ENCODE results near the gene CYP1A2.

CYP1A2 gene

GRCh38 chr15:74791667-74792066 is 43.0 kb downstream of the CYP1A2 start:
- H3K36me3 ChIP-seq (ENCODE audit: control insufficient read depth, insufficient read depth, low read length), result no peaks in the 10 kb centered on the region
- H3K4me3 ChIP-seq (ENCODE audit: low read depth, low read length), result no peak overlapping the region
- no peaks in the 10 kb centered on the region for H3K27me3 ChIP-seq (ENCODE audit: control insufficient read depth, insufficient read depth, low read length)
- H3K9me3 ChIP-seq (ENCODE audit: control insufficient read depth, insufficient read depth, low read length), result no peaks in the 10 kb centered on the region
- no peak overlapping the region for H3K9ac ChIP-seq (ENCODE audit: low read depth, low read length)
- peaks cover 24% of the 10 kb centered on the region for H3K4me1 ChIP-seq (ENCODE audit: control insufficient read depth, insufficient read depth, low read length)
- no peak overlapping the region for H3K27ac ChIP-seq (ENCODE audit: low read depth, low read length)

DNA sequence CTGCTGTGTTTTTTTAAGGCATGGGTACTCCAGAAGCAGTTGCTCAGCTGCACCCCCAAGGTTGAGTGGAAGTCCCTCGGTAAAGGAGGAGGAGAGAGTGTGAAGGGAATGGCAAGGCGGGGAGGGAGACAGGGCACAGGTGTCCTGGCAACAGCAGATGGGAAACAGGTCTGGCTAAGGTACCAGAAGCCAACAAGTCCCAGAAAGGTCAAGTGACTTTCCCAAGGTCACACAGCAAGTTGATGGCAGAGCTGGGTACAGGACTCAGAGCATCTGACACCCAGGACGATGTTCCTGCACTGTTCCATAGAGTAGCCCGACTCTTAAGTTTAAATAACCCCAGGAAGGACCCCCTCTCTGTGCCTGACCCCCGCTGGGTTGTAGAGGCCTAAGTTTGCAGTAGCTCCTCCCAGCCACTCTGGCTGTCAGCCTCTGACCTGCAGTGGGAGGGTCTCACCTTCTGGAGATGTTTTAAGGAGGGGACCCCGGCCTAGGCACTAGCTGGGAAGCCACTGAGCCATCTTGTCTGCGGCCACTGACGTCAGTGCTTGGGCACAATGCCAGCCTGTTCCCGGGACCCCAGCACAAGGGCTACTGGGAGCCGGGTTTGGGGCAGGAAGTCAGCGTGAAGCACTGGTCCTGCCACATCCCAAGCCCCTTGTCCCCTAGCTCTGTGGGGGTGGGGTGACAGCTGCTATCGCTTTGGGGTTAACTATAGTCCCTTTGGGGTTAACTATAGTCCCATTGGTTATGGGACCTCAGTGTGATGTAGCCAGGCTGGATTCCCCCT is 43.8 kb downstream of the CYP1A2 start:
- Histone ChIP-seq H3K9ac (ENCODE audit: low read depth, low read length) (no peak overlapping the region), H3K4me1 (ENCODE audit: control insufficient read depth, insufficient read depth, low read length) (peaks cover 24% of the 10 kb centered on the region), H3K4me3 (ENCODE audit: low read depth, low read length) (no peak overlapping the region), H3K27ac (ENCODE audit: low read depth, low read length) (no peak overlapping the region), H3K27me3 (ENCODE audit: control insufficient read depth, insufficient read depth, low read length) (no peaks in the 10 kb centered on the region), H3K36me3 (ENCODE audit: control insufficient read depth, insufficient read depth, low read length) (no peaks in the 10 kb centered on the region), H3K9me3 (ENCODE audit: control insufficient read depth, insufficient read depth, low read length) (no peaks in the 10 kb centered on the region)

- no peaks in the 10 kb centered on the region for H3K36me3 ChIP-seq (ENCODE audit: control insufficient read depth, insufficient read depth, low read length)
- no peaks in the 10 kb centered on the region for H3K27me3 ChIP-seq (ENCODE audit: control insufficient read depth, insufficient read depth, low read length)
- peaks cover 18% of the 10 kb centered on the region for H3K4me1 ChIP-seq (ENCODE audit: control insufficient read depth, insufficient read depth, low read length)
- H3K4me3 ChIP-seq (ENCODE audit: low read depth, low read length), result no peak overlapping the region
- H3K27ac ChIP-seq (ENCODE audit: low read depth, low read length), result no peak overlapping the region
- H3K9me3 ChIP-seq (ENCODE audit: control insufficient read depth, insufficient read depth, low read length), result no peaks in the 10 kb centered on the region
- no peak overlapping the region for H3K9ac ChIP-seq (ENCODE audit: low read depth, low read length)
Observed at GRCh38 chr15:74793135-74794028, 44.7 kb downstream of the CYP1A2 start.

- Histone ChIP-seq H3K36me3 (ENCODE audit: control insufficient read depth, insufficient read depth, low read length) (peaks cover 4% of the 10 kb centered on the region; the same call in 1 of the 2 replicates), H3K9me3 (ENCODE audit: control insufficient read depth, insufficient read depth, low read length) (no peaks in the 10 kb centered on the region), H3K4me3 (ENCODE audit: low read depth, low read length) (no peak overlapping the region), H3K27ac (ENCODE audit: low read depth, low read length) (no peak overlapping the region), H3K4me1 (ENCODE audit: control insufficient read depth, insufficient read depth, low read length) (peaks cover 7% of the 10 kb centered on the region), H3K27me3 (ENCODE audit: control insufficient read depth, insufficient read depth, low read length) (no peaks in the 10 kb centered on the region), H3K9ac (ENCODE audit: low read depth, low read length) (no peak overlapping the region)
Observed at GRCh38 chr15:74794248-74794969, 45.8 kb downstream of the CYP1A2 start.

- Histone ChIP-seq H3K27me3 (ENCODE audit: control insufficient read depth, insufficient read depth, low read length) (no peaks in the 10 kb centered on the region), H3K36me3 (ENCODE audit: control insufficient read depth, insufficient read depth, low read length) (peaks cover 5% of the 10 kb centered on the region; the same call in 1 of the 2 replicates), H3K9ac (ENCODE audit: low read depth, low read length) (no peak overlapping the region), H3K4me3 (ENCODE audit: low read depth, low read length) (no peak overlapping the region), H3K9me3 (ENCODE audit: control insufficient read depth, insufficient read depth, low read length) (no peaks in the 10 kb centered on the region), H3K27ac (ENCODE audit: low read depth, low read length) (no peak overlapping the region), H3K4me1 (ENCODE audit: control insufficient read depth, insufficient read depth, low read length) (peaks cover 4% of the 10 kb centered on the region; the same call in 1 of the 2 replicates)
Observed at GRCh38 chr15:74794970-74795349, 46.3 kb downstream of the CYP1A2 start.

- no peaks in the 10 kb centered on the region for H3K27me3 ChIP-seq (ENCODE audit: control insufficient read depth, insufficient read depth, low read length)
- H3K9ac ChIP-seq (ENCODE audit: low read depth, low read length), result no peak overlapping the region
- H3K4me3 ChIP-seq (ENCODE audit: low read depth, low read length), result no peak overlapping the region
- peaks cover 4% of the 10 kb centered on the region; the same call in 1 of the 2 replicates for H3K4me1 ChIP-seq (ENCODE audit: control insufficient read depth, insufficient read depth, low read length)
- H3K36me3 ChIP-seq (ENCODE audit: control insufficient read depth, insufficient read depth, low read length), result peaks cover 9% of the 10 kb centered on the region; the same call in 1 of the 2 replicates
- H3K27ac ChIP-seq (ENCODE audit: low read depth, low read length), result no peak overlapping the region
- no peaks in the 10 kb centered on the region for H3K9me3 ChIP-seq (ENCODE audit: control insufficient read depth, insufficient read depth, low read length)
Observed at GRCh38 chr15:74795966-74796625, 47.5 kb downstream of the CYP1A2 start.

GRCh38 chr15:74798388-74799254 is 50.0 kb downstream of the CYP1A2 start:
- H3K27me3 ChIP-seq (ENCODE audit: control insufficient read depth, insufficient read depth, low read length), result no peaks in the 10 kb centered on the region
- H3K9me3 ChIP-seq (ENCODE audit: control insufficient read depth, insufficient read depth, low read length), result no peaks in the 10 kb centered on the region
- H3K9ac ChIP-seq (ENCODE audit: low read depth, low read length), result no peak overlapping the region
- H3K4me1 ChIP-seq (ENCODE audit: control insufficient read depth, insufficient read depth, low read length), result 0 out of 2 replicates have a peak, but pooled peaks cover under 1% of the 10 kb centered on the region
- H3K27ac ChIP-seq (ENCODE audit: low read depth, low read length), result no peak overlapping the region
- H3K36me3 ChIP-seq (ENCODE audit: control insufficient read depth, insufficient read depth, low read length), result peaks cover 32% of the 10 kb centered on the region
- no peak overlapping the region for H3K4me3 ChIP-seq (ENCODE audit: low read depth, low read length)

DNA sequence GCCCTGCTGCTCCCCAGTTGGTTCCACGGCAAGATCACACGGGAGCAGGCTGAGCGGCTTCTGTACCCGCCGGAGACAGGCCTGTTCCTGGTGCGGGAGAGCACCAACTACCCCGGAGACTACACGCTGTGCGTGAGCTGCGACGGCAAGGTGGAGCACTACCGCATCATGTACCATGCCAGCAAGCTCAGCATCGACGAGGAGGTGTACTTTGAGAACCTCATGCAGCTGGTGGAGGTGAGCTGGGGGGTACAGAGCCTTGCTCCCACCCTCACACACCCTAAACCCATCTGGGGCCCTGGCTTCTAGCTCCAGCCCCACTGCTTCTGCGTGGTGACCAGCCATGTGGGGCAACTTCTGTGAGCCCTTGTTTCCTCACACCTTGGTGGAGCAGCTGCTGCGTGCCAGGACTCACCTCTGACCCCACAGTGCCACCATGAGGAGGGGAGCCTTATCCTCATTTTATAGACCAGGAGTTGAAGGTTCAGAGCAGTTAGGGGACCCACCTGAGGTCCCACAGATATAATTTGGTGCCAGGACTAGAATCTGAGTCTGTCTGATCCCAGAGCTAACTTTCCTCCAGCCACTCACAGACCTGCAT is 50.7 kb downstream of the CYP1A2 start:
- Histone ChIP-seq H3K27me3 (ENCODE audit: control insufficient read depth, insufficient read depth, low read length) (no peaks in the 10 kb centered on the region), H3K4me3 (ENCODE audit: low read depth, low read length) (no peak overlapping the region), H3K27ac (ENCODE audit: low read depth, low read length) (no peak overlapping the region), H3K9ac (ENCODE audit: low read depth, low read length) (no peak overlapping the region), H3K9me3 (ENCODE audit: control insufficient read depth, insufficient read depth, low read length) (no peaks in the 10 kb centered on the region), H3K36me3 (ENCODE audit: control insufficient read depth, insufficient read depth, low read length) (peaks cover 40% of the 10 kb centered on the region), H3K4me1 (ENCODE audit: control insufficient read depth, insufficient read depth, low read length) (no peaks in the 10 kb centered on the region)

DNA sequence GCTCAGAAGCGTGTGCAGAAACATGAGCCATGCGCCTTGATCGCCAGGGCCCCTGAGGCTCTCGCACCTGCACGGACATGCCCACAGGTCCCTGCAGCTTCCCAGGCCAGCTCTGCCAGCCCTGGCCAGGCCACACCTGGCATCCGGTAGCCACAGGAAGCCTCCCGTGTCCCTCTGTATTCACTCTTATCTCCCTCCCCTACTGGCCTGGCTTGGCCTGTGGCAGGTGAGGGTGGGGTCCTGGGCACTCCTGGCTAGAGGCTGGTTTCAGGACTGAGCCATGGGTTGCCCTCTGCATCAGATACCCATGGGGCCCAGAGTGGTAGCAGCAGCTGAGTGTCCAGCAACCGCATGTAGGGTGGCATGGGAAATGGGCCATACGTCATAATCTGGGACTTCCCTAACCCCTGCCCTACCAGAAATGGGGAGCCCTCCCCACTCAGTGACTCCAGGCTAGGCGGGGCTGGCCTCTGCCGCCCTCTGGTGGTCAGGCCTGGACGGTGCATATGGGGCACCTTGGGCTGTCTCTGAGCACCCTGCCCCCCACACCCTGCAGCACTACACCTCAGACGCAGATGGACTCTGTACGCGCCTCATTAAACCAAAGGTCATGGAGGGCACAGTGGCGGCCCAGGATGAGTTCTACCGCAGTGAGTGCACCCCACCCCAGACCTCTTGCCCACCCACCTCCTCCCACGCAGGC is 51.4 kb downstream of the CYP1A2 start:
- no peak overlapping the region for H3K27ac ChIP-seq (ENCODE audit: low read depth, low read length)
- H3K9ac ChIP-seq (ENCODE audit: low read depth, low read length), result no peak overlapping the region
- H3K4me1 ChIP-seq (ENCODE audit: control insufficient read depth, insufficient read depth, low read length), result no peaks in the 10 kb centered on the region
- no peak overlapping the region for H3K4me3 ChIP-seq (ENCODE audit: low read depth, low read length)
- H3K27me3 ChIP-seq (ENCODE audit: control insufficient read depth, insufficient read depth, low read length), result no peaks in the 10 kb centered on the region
- no peaks in the 10 kb centered on the region for H3K9me3 ChIP-seq (ENCODE audit: control insufficient read depth, insufficient read depth, low read length)
- peaks cover 40% of the 10 kb centered on the region for H3K36me3 ChIP-seq (ENCODE audit: control insufficient read depth, insufficient read depth, low read length)
